Heart left ventricle (tissue), 13 donors: ENCODE measurements around the gene CFAP73.

Experiments
- POLR2A ChIP-seq, 2 donors: fragments of 450-650 bp; IDR thresholded peaks; one replicate each; pipeline ENCODE4 v1.6.1; 2017; ENCODE audit warnings: antibody characterized with exemption in 2 of 2, mild to moderate bottlenecking in 2 of 2, moderate library complexity in 2 of 2
- TF ChIP-seq, protein P1 (sequence below), 12 donors: fragments of 200-600 bp; sonication (generic) in 4 of 12; IDR thresholded peaks; one replicate each; pipeline versions ENCODE4 v1.5.0 to v1.8.0; 2018 to 2022; ENCODE audit warnings: antibody characterized with exemption in 12 of 12, mild to moderate bottlenecking in 5 of 12
- donor health status: ischemic (EF 13 %, LVEDD 7.1; RV severe dilation, severe dysfunction).
- donor health status: DM: no; HTN: yes; CAD: no.
- donor health status: DM: no; HTN: no; CAD: no.
- donor health status: ischemic (EF 25% LVEDD 6.9; RV normal size, moderate dysfunction).
- donor health status: ischemic (EF 25% LVEDD 5.7; RV mildly dilated, moderate dysfunction).
- donor health status: ischemic (EF 35%, LVEDD 5.7; RV mildly dilated, moderate dysfunction).
- donor health status: nonischemic (EF 11% LVEDD 7.7; RV severe dilation, severe dysfunction).
- donor health status: DM: yes; HTN: yes; CAD: no.
- donor health status: PGD.
- donor health status: ischemic (EF 29% LVEDD 5.4; RV normal size, mild dysfunction).
- donor health status: nonischemic (EF 23%, LVEDD 6.1; RV moderate dilation, normal function).

DNA sequence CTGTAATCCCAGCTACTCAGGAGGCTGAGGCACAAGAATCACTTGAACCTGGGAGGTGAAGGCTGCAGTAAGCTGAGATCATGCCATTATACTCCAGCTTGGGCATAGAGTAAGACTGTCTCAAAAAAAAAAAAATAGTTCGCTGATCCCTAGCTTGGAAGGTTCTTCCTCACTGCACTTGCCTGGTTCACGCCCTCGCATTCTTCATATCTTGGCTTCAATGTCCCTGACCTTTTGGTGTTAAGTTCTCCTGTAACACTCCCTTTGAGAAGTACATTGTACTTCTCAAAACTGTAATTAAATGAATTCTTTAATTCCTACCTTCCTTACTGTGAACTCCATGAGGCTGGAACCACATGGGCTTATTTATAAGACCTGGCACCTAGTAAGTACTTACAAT lies 55.3 kb downstream of the CFAP73 start:
- TF ChIP-seq POLR2A (IDR thresholded peaks at IDR 0.05) = no peak
- TF ChIP-seq, protein P1, sequence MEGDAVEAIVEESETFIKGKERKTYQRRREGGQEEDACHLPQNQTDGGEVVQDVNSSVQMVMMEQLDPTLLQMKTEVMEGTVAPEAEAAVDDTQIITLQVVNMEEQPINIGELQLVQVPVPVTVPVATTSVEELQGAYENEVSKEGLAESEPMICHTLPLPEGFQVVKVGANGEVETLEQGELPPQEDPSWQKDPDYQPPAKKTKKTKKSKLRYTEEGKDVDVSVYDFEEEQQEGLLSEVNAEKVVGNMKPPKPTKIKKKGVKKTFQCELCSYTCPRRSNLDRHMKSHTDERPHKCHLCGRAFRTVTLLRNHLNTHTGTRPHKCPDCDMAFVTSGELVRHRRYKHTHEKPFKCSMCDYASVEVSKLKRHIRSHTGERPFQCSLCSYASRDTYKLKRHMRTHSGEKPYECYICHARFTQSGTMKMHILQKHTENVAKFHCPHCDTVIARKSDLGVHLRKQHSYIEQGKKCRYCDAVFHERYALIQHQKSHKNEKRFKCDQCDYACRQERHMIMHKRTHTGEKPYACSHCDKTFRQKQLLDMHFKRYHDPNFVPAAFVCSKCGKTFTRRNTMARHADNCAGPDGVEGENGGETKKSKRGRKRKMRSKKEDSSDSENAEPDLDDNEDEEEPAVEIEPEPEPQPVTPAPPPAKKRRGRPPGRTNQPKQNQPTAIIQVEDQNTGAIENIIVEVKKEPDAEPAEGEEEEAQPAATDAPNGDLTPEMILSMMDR (IDR thresholded peaks at IDR 0.05) = no peak
